HG02798 (cell line): Measurements from ENCODE around the gene NOP16.

Experiments
- ATAC-seq: cut with Tn5 transposase; IDR thresholded peaks from one replicate; pipeline ENCODE4 v1.9.1; 2021; ENCODE audit warnings: mild to moderate bottlenecking; ENCODE audit not compliant: unreplicated experiment, poor library complexity

Gene NOP16, protein sequence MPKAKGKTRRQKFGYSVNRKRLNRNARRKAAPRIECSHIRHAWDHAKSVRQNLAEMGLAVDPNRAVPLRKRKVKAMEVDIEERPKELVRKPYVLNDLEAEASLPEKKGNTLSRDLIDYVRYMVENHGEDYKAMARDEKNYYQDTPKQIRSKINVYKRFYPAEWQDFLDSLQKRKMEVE

DNA sequence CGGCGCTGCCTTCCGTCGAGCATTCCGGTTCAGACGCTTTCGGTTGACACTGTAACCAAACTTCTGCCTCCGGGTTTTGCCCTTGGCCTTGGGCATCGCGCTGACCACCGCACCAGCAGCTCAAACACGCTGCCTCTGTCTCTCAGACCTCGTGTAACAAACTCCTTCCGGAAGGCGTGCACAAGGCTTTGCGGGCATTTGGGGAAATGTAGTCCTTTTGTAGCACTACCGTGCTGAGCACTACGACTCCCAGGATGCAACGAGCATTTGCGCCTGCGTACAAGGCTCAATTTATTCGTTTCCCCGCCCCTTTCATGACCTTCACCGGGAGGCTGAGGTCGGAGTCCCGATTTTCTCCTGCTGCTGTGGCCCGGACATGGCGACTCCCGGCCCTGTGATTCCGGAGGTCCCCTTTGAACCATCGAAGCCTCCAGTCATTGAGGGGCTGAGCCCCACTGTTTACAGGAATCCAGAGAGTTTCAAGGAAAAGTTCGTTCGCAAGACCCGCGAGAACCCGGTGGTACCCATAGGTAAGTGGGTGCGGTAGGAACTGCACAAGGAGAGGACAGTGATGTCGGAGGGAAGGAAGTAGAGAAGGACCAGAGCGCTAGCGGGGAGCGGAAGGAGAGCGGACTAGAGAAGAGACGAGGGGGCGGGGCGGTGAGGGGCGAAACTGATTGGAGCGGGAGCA lies at the start of gene NOP16, which contains the start of gene HIGD2A:
Gene NOP16, minus strand, starts transcription at position 155 of the 691 bp plus-strand sequence. Its CDS starts 59 bp downstream, at position 96.
Gene HIGD2A, plus strand, starts transcription at position 308 of the 691 bp plus-strand sequence. Its CDS starts 69 bp downstream, at position 377.
- peak; percentile 89 for ATAC-seq

GRCh38 chr5:176436656-176437055 lies 48.3 kb upstream of the NOP16 start:
- ATAC-seq, result no peak

DNA sequence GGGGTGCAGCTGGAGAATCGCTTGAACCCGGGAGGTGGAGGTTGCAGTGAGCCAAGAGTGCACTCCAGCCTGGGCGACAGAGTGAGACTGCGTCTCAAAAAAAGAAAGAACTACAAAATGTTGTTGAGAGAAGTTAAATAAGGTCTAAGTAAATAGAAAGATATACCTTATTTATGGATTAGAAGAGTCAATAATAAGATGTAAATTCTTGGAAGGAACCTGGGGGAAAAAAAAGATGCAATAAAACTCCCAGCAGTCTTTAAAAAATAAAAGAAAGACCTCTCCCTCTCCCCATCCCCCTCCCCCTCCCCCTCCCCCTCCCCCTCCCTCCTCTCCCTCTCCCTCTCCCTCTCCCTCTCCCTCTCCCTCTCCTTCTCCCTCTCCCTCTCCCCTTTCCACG lies 44.3 kb upstream of the NOP16 start:
- no peak for ATAC-seq

GRCh38 chr5:176429972-176430371 lies 41.6 kb upstream of the NOP16 start:
- ATAC-seq, result no peak

DNA sequence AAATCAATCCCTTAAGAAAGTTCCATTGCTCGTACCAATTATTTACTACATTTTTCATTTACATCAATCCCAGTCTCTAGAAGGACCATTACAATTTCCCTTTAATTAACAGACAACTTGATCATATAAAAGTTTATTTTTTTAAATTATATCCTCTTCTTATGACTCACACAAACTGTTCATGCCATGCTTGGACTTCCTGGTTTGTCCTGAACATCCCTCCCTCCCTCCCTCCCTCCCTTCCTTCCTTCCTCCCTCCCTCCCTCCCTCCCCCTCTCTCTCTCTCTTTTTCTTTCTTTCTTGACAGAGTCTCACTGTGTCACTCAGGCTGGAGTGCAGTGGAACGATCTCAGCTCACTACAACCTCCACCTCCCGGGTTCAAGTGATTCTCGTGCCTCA lies 39.6 kb upstream of the NOP16 start:
- no peak for ATAC-seq

GRCh38 chr5:176426876-176427275 lies 38.5 kb upstream of the NOP16 start:
- no peak for ATAC-seq

GRCh38 chr5:176425791-176426190 lies 37.4 kb upstream of the NOP16 start:
- no peak for ATAC-seq

DNA sequence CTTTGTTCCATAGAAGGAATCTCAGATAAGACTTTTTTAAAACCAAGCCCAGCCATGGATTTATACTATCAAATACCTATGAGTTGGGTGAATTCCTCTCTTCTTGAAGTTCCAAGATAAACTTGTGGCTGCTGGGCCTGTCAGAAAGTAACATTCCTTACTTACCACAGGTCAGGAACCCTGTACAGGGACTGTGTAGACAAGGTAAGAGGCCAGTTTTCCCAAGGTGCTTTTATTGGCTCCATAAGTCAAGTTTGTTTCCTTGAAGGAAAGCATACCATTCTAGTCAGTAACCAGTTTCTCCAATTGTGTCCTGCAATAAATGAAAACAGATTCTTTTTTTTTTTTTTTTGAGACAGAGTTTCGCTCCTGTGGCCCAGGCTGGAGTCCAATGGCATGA lies 36.7 kb upstream of the NOP16 start:
- ATAC-seq, result no peak

DNA sequence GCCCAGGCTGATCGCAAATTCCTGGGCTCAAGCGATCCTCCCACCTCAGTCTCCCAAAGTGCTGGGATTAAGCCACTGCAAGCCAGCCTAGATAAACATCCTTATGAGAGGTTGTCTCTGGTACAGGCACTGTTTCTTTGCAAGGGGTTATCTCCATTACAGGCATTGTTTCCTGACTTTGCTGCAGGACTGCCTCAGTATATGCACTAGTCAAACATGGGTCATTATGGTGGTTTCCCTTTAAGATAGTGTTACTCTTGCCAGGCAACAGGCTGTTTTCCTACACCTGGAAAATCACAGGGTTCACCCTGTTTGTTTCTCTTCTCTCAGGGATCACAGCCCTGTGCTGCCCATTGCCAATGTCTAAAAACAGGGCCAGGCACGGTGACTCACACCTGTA lies 35.8 kb upstream of the NOP16 start:
- no peak for ATAC-seq

- ATAC-seq, result no peak
Measured at GRCh38 chr5:176420972-176421544, 32.7 kb upstream of the NOP16 start.

GRCh38 chr5:176420086-176420485 lies 31.7 kb upstream of the NOP16 start:
- ATAC-seq, result no peak

- ATAC-seq, result no peak
Measured at GRCh38 chr5:176418251-176418650, 29.9 kb upstream of the NOP16 start.

GRCh38 chr5:176416965-176417364 lies 28.6 kb upstream of the NOP16 start:
- ATAC-seq, result no peak

- ATAC-seq, result peak; percentile 95
Measured at GRCh38 chr5:176415952-176416924, 27.8 kb upstream of the NOP16 start, which contains the start of gene CLTB. CLTB (minus strand) TSS chr5:176416539; CDS start chr5:176416363, 176 bp downstream.

DNA sequence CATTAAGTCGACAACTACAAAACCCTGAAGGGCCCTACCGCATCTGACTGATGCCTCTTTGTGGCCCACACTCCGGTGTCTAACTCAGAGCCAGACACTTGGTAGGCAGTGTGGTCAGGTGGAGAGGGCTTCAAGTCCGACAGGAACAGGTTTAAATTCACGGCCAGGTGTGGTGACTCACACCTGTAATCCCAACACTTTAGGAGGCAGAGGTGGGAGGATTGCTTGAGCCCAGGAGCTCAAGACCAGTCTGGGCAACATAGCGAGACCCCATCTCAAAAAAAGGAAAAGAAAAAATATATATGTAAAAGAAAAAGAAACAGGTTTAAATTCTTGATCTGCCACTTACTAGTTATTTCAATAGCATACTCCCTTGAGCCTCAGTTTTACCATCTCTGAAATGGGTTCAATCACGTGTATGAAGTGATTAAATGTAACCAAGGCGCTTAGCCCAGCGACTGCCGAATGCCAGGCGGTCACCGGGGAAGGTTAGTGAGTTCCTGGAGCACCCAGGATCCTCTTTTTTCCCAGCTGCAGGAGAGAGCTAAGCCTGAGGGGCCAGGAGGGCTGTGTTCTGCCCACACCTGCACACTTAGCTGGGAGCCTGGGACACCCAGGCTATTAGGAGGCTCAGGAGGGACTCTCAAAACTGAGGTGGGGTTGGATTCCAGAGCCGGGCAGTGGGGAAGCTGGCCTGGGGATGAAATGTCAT lies 27.0 kb upstream of the NOP16 start:
- no peak for ATAC-seq

DNA sequence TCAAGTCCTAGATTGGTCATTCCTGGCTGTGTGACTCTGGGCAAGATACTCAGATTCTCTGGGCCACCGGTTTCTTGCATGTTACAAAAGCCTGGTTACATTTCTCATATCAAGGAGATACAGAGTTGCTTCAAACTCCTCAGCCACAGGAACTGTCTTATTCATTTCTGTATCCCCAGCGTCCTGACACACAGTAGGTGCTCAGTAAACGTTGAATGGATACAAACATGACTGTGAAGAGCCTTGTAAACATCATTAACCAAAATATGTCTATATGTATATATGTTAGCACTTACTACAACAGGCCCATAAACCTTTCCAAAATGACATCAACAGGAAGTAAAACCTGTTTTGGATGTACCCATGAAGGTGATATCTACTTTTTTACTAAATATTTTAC lies 26.3 kb upstream of the NOP16 start:
- no peak for ATAC-seq

- ATAC-seq, result no peak
Measured at GRCh38 chr5:176413709-176414191, 25.4 kb upstream of the NOP16 start.

- no peak for ATAC-seq
Measured at GRCh38 chr5:176413255-176413565, 24.8 kb upstream of the NOP16 start.

GRCh38 chr5:176412517-176413254 lies 24.3 kb upstream of the NOP16 start:
- ATAC-seq, result no peak
